IPS-11a (cell line): Measurements from ENCODE around the gene EXOC3.

Experiments
- H3K4me3 ChIP-seq: one replicate; pipeline ENCODE4 v1.5.1; 2013; ENCODE audit warnings: low read depth, low read length, control low read depth

The EXOC3 gene

DNA sequence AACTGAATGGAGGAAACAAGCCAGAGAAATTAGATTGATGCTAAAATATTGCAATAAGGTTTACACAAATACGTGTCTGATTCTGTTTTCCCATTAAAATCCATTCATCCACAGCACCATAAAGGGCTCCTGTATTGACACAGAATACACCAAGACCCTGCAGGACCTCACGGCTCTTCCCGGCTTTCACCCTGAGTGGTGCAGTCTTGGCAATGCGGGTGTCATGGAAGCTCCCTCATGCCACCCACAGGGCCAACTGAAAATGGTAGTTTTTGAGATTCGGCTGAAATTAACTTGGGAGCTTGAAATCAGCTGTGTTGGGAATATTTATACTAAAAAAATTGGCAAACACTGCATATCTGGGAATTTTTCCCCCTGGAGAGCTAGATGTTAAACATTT is 17.3 kb upstream of the EXOC3 start:
- H3K4me3 ChIP-seq: no peak overlapping the region

DNA sequence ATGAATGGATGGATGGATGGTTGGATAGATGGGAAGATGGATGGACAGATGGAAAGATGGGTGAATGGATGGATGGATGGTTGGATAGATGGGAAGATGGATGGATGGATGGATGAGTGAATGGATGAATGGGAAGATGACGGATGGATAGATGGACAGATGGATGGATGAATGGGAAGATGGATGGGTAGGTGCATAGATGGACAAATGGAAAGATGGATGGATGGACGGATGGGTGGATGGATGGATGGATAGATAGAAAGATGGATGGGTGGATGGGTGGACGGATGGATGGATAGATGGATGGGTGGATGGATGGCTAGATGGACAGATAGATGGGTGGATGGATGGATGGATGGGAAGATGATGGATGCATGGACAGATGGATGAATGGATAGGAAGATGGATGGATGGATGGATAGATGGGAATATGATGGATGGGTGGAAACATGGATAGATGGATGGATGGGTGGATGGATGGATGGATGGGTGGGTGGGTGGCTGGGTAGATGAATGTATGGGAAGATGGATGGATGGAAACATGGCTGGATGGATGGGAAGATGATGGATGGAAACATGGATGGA is 16.5 kb upstream of the EXOC3 start:
- no peak overlapping the region for H3K4me3 ChIP-seq

DNA sequence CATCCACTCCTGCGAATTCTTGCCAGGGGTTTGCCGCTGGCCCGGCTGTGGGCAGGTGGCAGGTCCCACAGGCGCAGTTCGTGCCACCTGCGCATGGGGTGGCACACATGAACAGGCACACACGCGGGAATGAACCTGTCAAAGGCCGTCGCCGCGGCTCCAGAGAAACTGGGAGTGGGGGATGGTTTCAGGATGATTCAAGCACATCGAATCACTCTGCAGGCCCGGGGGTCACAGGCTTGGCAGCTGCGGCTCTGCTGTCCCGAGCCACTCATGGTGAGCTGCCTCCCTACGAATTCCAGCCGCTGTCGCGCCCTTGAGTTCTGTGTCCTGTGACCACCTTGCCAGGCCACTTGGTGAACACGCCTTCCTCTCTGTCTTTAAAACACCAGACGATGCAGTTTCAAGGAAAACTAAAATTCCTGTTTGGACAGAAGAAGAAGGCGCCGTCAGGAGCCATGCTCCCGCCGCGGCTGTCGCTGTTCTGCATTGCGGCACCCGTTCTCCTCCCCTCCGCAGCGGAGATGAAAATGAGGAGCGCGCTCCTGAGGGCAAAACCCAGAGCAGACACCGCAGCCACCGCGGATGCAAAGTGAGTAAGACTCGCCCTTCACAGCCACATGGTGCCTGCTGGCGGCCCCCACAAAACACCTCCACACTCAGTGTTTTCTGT is 15.4 kb upstream of the EXOC3 start:
- no peak overlapping the region for H3K4me3 ChIP-seq

DNA sequence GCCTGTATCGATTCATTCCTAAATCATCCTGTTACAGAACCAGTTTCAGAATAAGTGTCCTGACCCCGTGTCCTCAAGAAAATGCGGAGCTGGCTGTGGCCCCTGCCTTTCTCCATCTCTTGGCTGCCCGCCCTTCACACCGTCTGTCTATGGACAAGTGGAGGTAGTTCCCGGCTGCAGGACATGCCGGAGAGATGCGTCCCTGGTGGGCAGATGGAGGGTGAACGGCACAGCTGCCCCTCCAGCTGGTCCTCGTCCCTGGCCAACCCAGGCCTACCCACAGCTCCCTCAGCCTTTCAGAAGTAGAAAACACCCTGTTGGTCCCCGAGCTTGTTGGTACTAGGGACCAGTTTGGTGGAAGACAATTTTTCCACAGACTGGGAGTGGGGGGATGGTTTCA is 14.8 kb upstream of the EXOC3 start:
- H3K4me3 ChIP-seq: no peak overlapping the region

GRCh38 chr5:428754-429452 is 14.1 kb upstream of the EXOC3 start:
- H3K4me3 ChIP-seq: no peak overlapping the region

DNA sequence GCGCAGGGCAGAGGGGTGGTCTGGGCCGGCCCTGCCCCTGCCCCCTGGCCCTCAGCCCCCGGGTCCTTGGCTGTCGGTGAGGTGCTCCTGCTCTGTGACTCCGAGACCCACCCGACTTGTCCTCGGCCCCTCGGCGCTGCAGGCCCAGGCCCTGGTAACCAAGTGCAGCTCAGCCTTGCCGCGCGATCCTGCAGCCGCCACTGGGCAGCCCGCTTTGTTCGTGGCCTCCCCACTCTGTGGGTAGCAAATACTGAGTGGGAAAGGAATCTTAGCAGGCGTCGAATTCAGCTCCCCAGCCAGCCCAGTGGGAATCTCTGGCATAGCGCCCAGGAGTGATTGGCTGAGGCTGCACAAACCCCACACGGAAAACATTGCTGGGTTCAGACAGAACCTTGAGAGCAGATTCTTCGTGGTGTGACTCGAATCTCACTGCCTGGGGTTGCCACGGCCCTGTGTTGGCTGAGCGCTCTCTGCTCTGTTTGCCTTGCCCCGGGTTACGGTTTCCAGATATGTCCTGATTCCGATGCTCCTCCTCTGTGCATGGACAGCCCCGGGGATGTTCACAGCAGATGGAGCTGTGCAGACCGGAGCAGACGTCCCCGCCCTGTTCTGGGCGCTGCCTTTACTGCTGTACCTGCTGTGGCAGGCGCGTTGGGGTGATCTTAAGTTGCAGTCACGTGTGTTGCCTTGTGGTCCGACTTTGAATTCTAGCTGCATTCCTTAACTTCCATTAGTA is 13.4 kb upstream of the EXOC3 start:
- no peak overlapping the region for H3K4me3 ChIP-seq

DNA sequence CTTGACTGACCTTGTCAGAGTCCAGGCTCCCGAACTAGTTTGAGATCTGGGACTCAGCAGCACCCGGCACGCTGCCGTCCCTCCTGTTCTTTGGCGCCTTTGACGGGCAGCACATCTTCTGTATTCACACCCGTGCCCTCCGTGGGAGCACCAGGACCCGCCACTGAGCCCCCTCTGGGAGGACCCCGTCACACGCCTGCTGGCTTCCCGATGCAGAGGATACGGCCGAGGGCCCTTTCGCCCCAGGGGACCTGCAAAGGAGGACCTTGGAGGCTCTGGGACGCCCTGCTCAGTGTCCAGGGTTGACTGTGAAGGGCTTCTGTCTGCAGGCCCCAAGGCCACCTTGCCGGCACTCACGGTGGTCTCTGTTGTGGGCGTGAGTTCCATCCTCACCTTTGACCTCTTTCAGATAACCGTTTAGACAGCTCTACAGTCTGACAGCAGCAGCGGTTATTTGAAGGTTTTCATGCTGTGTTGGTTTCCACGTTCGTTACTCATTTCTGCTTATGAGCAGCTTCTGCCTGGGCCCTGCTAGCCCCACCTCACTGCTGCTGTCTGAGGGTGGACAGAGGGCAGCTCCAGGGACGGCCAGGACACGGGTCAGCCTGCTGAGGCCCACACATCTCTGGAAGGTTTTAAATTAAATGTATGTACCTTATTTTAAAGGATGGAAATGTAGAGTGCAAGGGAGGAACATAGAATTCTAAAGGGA is 12.6 kb upstream of the EXOC3 start:
- no peak overlapping the region for H3K4me3 ChIP-seq

GRCh38 chr5:431001-431710 is 11.8 kb upstream of the EXOC3 start:
- H3K4me3 ChIP-seq: no peak overlapping the region

DNA sequence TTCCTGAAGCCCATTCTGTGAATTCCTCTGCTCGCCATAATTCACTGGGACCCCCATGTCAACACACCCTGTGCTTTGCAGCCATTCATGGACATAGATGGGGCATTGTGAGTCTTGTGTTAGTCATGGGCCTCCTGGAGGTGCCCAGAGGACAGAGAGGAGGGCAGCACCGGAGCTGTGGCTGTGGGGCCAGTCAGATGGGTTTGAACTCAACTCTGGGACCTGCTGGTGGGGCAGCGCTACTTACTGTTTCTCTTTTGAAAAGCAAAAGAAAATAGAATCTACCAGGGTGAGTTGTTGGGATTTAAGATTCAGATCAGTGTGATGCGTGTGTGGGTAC is 11.3 kb upstream of the EXOC3 start:
- no peak overlapping the region for H3K4me3 ChIP-seq

DNA sequence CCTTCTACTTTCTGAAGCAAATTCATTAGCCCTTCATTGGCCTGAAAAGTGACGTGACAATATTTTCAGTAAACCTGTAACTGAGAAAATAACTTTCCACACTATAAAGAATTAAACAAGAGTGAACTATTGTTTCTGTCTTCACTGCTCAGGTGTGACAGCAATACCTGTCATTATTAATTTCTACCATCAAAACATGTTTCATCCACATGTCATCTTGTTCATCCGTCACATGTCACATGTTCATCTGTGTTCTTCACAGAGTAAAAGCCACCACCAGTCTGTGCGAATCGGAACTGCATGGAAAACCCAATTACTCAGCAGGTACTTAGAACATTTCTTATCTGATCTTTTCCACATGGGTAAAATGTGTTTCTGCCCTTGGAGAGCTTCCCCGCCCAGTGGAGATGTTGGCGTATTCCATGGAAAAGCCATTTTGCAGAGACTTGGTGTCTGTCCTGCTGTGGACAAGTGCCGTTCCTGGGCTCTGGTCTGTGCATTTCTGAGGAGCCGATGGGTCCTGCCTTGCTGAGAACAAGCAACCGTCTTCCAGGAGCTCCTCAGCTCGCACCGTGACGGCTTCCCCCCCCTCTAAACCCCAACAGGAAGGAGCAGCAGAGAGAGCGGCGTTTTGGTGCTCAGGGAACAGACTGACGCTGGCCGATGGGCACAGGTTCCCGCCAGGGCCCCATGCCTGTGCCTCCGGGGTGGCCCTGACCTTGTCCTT is 10.6 kb upstream of the EXOC3 start:
- no peak overlapping the region for H3K4me3 ChIP-seq

GRCh38 chr5:432928-433791 is 9.8 kb upstream of the EXOC3 start:
- no peak overlapping the region for H3K4me3 ChIP-seq

- H3K4me3 ChIP-seq: no peak overlapping the region
These were observed 9.1 kb upstream of the EXOC3 start for GRCh38 chr5:433836-434235.

DNA sequence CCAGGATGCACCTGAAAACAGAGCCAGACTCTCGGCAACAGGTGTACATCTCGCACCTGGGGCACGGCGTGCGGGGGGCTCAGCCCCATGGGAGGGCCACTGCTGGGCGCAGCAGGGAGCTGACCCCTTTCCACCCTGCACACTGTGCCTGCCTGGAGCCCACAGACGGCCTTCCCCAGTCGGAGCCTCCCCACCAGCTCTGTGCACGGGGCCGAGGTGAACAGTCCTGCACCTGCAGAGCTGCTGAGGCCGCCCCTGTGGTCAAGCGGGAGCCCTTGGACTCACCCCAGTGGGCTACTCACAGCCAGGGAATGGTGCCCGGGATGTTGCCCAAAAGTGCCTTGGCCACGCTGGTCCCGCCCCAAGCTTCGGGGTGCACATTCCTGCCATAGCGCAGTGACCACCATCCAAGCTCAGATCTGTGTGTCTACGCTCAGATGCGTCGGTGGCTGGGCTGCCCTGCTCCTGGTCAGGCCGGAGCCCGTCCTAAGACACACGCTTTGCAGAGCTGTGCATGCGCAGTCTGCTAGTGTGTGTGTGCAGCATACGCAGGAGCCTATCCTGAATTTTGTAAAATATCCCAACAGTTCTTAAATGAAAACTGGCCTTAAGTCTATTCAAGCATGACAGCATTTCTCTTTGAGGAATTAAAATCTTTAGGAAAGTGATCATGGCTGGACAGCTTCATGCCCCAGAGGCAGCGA is 8.4 kb upstream of the EXOC3 start:
- no peak overlapping the region for H3K4me3 ChIP-seq

DNA sequence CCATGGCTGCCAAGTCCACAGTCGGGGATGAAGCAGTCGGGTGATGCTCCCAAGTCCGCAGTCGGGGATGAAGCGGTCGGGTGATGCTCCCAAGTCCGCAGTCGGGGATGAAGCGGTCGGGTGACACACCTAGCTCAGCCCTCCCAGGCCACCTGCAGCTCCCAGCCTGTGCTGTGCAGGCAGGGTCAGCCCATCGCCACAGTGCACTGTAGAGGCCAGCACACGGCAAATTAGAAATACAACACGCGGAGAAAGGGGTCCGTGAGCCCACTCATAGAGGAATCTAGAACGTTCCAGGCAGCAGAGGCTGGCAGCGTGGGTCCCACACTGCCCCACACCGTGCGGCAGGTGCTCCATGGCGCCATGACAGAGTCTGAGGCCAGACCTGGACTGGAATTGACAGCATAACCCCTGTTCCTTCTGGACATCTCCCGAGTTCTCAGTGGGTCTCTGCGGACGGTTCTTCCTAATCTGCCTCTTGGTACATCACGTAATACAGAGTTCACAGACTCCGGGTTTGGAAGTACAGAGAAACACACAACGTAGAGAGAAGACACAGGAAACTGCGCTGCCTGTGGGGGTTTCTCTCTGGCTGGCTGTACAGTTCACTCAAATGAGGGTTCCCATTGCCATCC is 7.7 kb upstream of the EXOC3 start:
- H3K4me3 ChIP-seq: no peak overlapping the region

- no peak overlapping the region for H3K4me3 ChIP-seq
These were observed 6.9 kb upstream of the EXOC3 start for GRCh38 chr5:435961-436640.

- H3K4me3 ChIP-seq: no peak overlapping the region
These were observed 6.4 kb upstream of the EXOC3 start for GRCh38 chr5:436641-436975.

DNA sequence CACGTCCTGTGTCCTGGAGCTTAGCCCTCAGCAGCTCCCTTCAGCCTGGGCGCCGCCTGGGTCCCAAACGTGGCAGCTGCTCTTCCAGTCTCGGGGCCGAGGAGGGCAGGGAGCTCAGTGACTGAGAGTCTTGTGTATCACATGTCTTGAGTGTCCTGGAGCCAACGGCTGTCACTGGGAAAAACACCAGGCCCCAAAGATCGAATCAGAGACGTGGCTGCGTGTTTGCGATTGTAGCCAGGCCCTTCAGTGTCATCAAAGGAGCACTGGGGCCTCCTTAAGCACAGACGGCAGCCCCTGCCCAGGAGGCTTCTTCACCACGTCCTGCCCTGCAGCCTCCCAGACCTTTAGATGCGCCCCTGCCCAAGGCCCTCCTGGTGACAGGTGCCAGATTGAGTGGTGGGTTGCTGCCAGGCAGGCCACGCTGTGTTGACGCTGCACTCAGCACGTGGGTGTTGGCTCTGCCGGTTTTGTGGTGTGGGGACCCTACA is 5.7 kb upstream of the EXOC3 start:
- H3K4me3 ChIP-seq: no peak overlapping the region
